ENCODE measurements around the gene GFRA4. TPM values are rescaled to one million over a fixed set of nuclear protein-coding genes. Genes with fewer than 3 reads are reported as not detected.

The GFRA4 gene
- total and polyA plus RNA-seq, 2 experiments from 2014 or later = not detected

DNA sequence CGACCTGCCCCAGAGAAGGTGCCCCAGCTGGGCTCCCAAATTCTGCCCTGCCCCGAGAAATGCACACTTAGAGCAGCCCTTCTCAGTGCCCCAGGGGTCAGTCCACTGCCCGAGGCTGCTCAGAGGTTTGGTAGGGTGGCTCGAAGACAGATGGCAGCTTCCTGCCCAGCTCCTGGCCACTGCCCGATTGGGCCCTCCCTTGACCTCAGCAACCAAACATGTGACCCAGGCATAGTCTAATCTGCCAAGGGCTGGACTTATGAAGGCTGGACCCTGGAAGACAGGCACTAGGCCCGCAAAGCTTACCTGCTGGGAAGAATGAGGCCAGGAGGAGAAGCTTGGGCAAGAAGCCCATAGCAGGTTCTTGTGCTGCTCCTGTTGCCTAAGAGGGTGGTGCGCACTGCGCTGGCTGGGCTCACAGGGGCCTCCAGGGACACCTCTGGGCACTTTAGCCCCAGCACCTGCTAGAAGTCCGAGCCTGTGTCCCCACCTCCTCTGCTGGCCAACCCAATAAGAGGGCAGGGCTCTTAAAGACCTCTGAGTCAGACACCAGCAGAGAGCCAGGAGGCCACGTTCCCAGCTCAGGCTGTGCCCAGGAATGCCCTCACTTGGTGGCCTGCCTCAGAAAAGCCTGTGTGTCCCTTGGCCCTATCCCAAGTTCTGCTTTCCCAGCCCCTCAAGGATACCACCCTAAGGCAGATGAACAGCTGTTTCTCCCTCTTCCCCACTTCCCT is 43.7 kb upstream of the GFRA4 start:
- Histone ChIP-seq H3K4me2 (no peak overlapping the region), H2AFZ (no peak overlapping the region), H3K79me2 (no peaks in the 10 kb centered on the region), H3K4me3 (no peak overlapping the region), H4K20me1 (ENCODE audit: insufficient read depth, poor library complexity, severe bottlenecking) (no peaks in the 10 kb centered on the region), H3K9me3 (ENCODE audit: low read depth) (no peaks in the 10 kb centered on the region), H3K27me3 (no peaks in the 10 kb centered on the region), H3K4me1 (ENCODE audit: insufficient read depth) (no peaks in the 10 kb centered on the region), H3K9me2 (replicated peaks; ENCODE audit: insufficient read depth) (no peaks in the 10 kb centered on the region), H3K36me3 (replicated peaks; ENCODE audit: insufficient read depth, low read depth) (no peaks in the 10 kb centered on the region), H3K27ac (no peak overlapping the region)
- 88% methylated on average over 10 of the region's 10 CpGs for WGBS (ENCODE audit: low lambda C conversion rate, missing lambda C conversion rate)
- no peak for TF ChIP-seq EZH2 (IDR thresholded peaks at IDR 0.05; ENCODE audit: borderline replicate concordance)
- no peak for TF ChIP-seq EZH2phosphoT487 (IDR thresholded peaks at IDR 0.05; ENCODE audit: low read depth, severe bottlenecking, unreplicated experiment)
- TF ChIP-seq, protein P1, sequence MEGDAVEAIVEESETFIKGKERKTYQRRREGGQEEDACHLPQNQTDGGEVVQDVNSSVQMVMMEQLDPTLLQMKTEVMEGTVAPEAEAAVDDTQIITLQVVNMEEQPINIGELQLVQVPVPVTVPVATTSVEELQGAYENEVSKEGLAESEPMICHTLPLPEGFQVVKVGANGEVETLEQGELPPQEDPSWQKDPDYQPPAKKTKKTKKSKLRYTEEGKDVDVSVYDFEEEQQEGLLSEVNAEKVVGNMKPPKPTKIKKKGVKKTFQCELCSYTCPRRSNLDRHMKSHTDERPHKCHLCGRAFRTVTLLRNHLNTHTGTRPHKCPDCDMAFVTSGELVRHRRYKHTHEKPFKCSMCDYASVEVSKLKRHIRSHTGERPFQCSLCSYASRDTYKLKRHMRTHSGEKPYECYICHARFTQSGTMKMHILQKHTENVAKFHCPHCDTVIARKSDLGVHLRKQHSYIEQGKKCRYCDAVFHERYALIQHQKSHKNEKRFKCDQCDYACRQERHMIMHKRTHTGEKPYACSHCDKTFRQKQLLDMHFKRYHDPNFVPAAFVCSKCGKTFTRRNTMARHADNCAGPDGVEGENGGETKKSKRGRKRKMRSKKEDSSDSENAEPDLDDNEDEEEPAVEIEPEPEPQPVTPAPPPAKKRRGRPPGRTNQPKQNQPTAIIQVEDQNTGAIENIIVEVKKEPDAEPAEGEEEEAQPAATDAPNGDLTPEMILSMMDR (IDR thresholded peaks at IDR 0.05; ENCODE audit: poor library complexity) = no peak
- no peak for DNase-seq (ENCODE audit: low spot score)

DNA sequence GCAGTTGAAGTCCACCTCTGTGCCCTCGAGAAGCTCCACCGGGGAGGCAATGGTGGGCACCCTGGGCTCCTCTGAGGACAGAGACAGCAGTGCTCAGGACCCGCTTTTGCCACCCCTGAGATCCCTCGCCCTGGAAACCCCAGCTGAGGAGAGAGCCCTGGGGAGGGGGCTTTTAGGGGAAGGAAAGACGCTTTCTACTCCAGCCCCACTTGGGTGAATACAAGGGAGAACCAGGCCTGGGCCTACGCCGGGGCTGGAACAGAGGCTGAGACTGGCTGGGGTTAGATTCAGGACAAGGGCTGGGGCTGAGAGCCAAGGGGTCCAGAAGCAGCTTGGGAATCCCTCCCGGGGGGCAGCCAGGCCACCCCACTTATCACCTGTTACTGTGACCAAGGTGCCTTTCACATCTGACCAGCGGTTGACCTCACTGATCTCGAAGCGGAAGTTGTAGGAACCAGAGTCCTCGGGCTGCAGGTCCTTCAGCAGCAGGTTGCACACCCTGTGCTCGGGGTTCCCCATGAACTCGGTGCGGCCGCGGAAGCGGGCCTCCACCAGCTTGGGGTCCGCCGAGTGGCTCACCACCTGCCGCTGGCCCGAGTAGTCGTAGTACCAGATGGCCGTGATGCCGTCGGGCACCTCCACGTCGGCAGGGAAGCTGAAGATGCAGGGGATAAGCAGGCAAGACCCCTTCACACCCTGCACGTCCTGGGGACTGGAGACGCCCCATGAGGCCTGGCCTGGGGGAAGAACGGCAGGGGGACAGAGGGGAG is 43.0 kb upstream of the GFRA4 start:
- Histone ChIP-seq H3K27ac (no peak overlapping the region), H3K79me2 (no peaks in the 10 kb centered on the region), H3K9me2 (replicated peaks; ENCODE audit: insufficient read depth) (no peaks in the 10 kb centered on the region), H3K36me3 (replicated peaks; ENCODE audit: insufficient read depth, low read depth) (no peaks in the 10 kb centered on the region), H3K27me3 (no peaks in the 10 kb centered on the region), H3K4me2 (no peak overlapping the region), H3K4me1 (ENCODE audit: insufficient read depth) (no peaks in the 10 kb centered on the region), H2AFZ (no peak overlapping the region), H4K20me1 (ENCODE audit: insufficient read depth, poor library complexity, severe bottlenecking) (no peaks in the 10 kb centered on the region), H3K4me3 (no peak overlapping the region), H3K9me3 (ENCODE audit: low read depth) (no peaks in the 10 kb centered on the region)
- 93% methylated on average over 28 of the region's 31 CpGs for WGBS (ENCODE audit: low lambda C conversion rate, missing lambda C conversion rate)
- no peak for DNase-seq (ENCODE audit: low spot score)
- TF ChIP-seq EZH2 (IDR thresholded peaks at IDR 0.05; ENCODE audit: borderline replicate concordance) (no peak), EZH2phosphoT487 (IDR thresholded peaks at IDR 0.05; ENCODE audit: low read depth, severe bottlenecking, unreplicated experiment) (no peak)
- TF ChIP-seq, protein P1 (IDR thresholded peaks at IDR 0.05; ENCODE audit: poor library complexity) = no peak

DNA sequence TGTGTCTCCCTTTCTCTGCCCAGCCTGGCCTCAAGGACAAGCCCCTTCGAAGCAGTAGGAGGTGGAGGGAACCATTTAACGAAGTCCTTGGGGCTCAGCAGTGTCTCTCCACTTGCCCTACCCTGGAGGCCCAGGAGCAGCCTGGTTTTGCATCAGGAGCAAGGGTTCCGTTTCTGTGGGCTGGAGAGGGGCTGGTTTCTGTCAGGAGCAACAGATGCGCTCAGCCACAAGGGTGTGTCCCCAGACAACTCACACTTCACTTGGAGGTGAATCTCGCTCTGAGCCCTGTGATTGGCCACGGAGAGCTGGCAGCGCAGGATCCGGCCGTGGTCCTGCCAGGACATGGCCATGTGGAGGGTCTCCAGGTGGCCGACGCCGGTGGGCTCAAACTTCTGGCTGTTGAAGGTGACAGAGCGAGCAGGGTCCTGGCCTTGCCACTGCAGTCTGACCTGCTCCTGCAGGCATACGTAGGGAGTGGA is 42.3 kb upstream of the GFRA4 start:
- H3K27ac ChIP-seq = no peak overlapping the region
- TF ChIP-seq, protein P1 (IDR thresholded peaks at IDR 0.05; ENCODE audit: poor library complexity) = no peak
- TF ChIP-seq EZH2phosphoT487 (IDR thresholded peaks at IDR 0.05; ENCODE audit: low read depth, severe bottlenecking, unreplicated experiment) (no peak), EZH2 (IDR thresholded peaks at IDR 0.05; ENCODE audit: borderline replicate concordance) (no peak)
- no peak for DNase-seq (ENCODE audit: low spot score)
- no peaks in the 10 kb centered on the region for H3K9me2 ChIP-seq (replicated peaks; ENCODE audit: insufficient read depth)
- H4K20me1 ChIP-seq (ENCODE audit: insufficient read depth, poor library complexity, severe bottlenecking) = no peaks in the 10 kb centered on the region
- H3K4me2 ChIP-seq = no peak overlapping the region
- no peaks in the 10 kb centered on the region for H3K9me3 ChIP-seq (ENCODE audit: low read depth)
- H3K27me3 ChIP-seq = no peaks in the 10 kb centered on the region
- no peak overlapping the region for H3K4me3 ChIP-seq
- no peaks in the 10 kb centered on the region for H3K79me2 ChIP-seq
- no peaks in the 10 kb centered on the region for H3K4me1 ChIP-seq (ENCODE audit: insufficient read depth)
- 81% methylated on average over 14 of the region's 14 CpGs for WGBS (ENCODE audit: low lambda C conversion rate, missing lambda C conversion rate)
- no peak overlapping the region for H2AFZ ChIP-seq
- no peaks in the 10 kb centered on the region for H3K36me3 ChIP-seq (replicated peaks; ENCODE audit: insufficient read depth, low read depth)
